HepG2 (cell line): ENCODE measurements around the gene LGALS1. TPM values are rescaled to one million over a fixed set of nuclear protein-coding genes. Genes with fewer than 3 reads are reported as not detected.
A peak's percentile ranks its signal among the peaks of the same experiment; 100 is the strongest.

ENCODE experiments used
- AKAP8 ChIP-seq: sonication (generic); formaldehyde crosslinking; IDR thresholded peaks from 2 replicates; pipeline ENCODE4 v1.5.1; 2020; ENCODE audit warnings: mild to moderate bottlenecking, missing genetic modification reagents
- CHCHD3 ChIP-seq: sonication (generic); formaldehyde crosslinking; IDR thresholded peaks from 2 replicates; pipeline ENCODE4 v1.8.0; 2022; ENCODE audit warnings: mild to moderate bottlenecking, missing genetic modification reagents, moderate library complexity
- GATAD1 ChIP-seq: IDR thresholded peaks from 2 replicates; pipeline ENCODE4 v1.6.1; 2016; ENCODE audit warnings: missing genetic modification reagents, missing compliant biosample characterization
- HES4 ChIP-seq: sonication (generic); formaldehyde crosslinking; IDR thresholded peaks from 2 replicates; pipeline ENCODE4 v1.9.0; 2021; ENCODE audit warnings: mild to moderate bottlenecking, missing genetic modification reagents, borderline replicate concordance
- MAFK ChIP-seq, 2 experiments: IDR thresholded peaks in 1 of 2; conservative IDR thresholded peaks in 1 of 2; 2 replicates each; pipeline ENCODE4 v1.6.1; 2011; ENCODE audit warnings: improper control_type of control experiment in 2 of 2, low read length in 2 of 2
- MED1 ChIP-seq: sonication (generic); formaldehyde crosslinking; IDR thresholded peaks from 2 replicates; pipeline ENCODE4 v1.4.0; 2020; ENCODE audit warnings: missing genetic modification reagents
- NCOA2 ChIP-seq: sonication (generic); formaldehyde crosslinking; IDR thresholded peaks from 2 replicates; pipeline ENCODE4 v1.8.0; 2022; ENCODE audit warnings: inconsistent platforms
- POLR2AphosphoS2 ChIP-seq: IDR thresholded peaks from 2 replicates; pipeline ENCODE4 v1.6.1; 2011; ENCODE audit warnings: low read depth, low read length, improper control_type of control experiment
- TOE1 ChIP-seq: sonication (generic); formaldehyde crosslinking; IDR thresholded peaks from 2 replicates; pipeline ENCODE4 v1.4.0; 2020; ENCODE audit warnings: mild to moderate bottlenecking, missing genetic modification reagents
- ZBTB3 ChIP-seq: sonication (generic); formaldehyde crosslinking; IDR thresholded peaks from 2 replicates; pipeline ENCODE4 v1.4.0; 2020; ENCODE audit warnings: low read depth, mild to moderate bottlenecking, moderate library complexity, missing genetic modification reagents, borderline replicate concordance
- ZNF652 ChIP-seq: IDR thresholded peaks from 2 replicates; pipeline ENCODE4 v1.6.1; 2016; ENCODE audit warnings: low read depth, borderline replicate concordance
- ZNF788 ChIP-seq: sonication (generic); formaldehyde crosslinking; IDR thresholded peaks from 2 replicates; pipeline ENCODE4 v1.5.0; 2020; ENCODE audit warnings: mild to moderate bottlenecking, missing genetic modification reagents, borderline replicate concordance
- polyA plus RNA-seq, 8 experiments: library from polyadenylated mRNA; depleted of rRNA in 3 of 8; stranded (reverse) in 7 of 8; unstranded in 1 of 8; fragments of >200 nt; fragmentation: Illumina TruSeq in 4 of 8; extraction: Trizol in 4 of 8; gene quantifications; 2 replicates each; pipeline versions ENCODE4 v1.2.1 to v1.2.3, GENCODE V29; 2011 to 2016; ENCODE audit warnings: low read depth in 4 of 8, missing spikeins in 1 of 8, mixed read lengths in 1 of 8; ENCODE audit not compliant: insufficient read depth in 1 of 8
- total RNA-seq, 5 experiments: library from RNA; depleted of rRNA; stranded (reverse); fragments of >200 nt; fragmentation: Illumina TruSeq; extraction: Trizol; gene quantifications; 2 replicates each; pipeline ENCODE4 v1.2.3, GENCODE V29; 2016; ENCODE audit warnings: low read depth in 1 of 5
- TF ChIP-seq, protein P1 (sequence below): IDR thresholded peaks from 2 replicates; pipeline ENCODE4 v1.6.1; 2016; ENCODE audit warnings: low read depth, borderline replicate concordance
- TF ChIP-seq, protein P2 (sequence below): sonication (generic); formaldehyde crosslinking; IDR thresholded peaks from 2 replicates; pipeline ENCODE4 v1.5.1; 2020; ENCODE audit warnings: mild to moderate bottlenecking, missing genetic modification reagents, moderate library complexity
- TF ChIP-seq, protein P3 (sequence below), 2 experiments: sonication (generic) in 1 of 2; formaldehyde crosslinking in 1 of 2; IDR thresholded peaks; 2 replicates each; pipeline versions ENCODE4 v1.4.0 to v1.6.1; 2016 to 2020; ENCODE audit warnings: borderline replicate concordance in 1 of 2, low read depth in 1 of 2, mild to moderate bottlenecking in 1 of 2, missing genetic modification reagents in 1 of 2

Gene LGALS1
- total and polyA plus RNA-seq, 2 of the 13 experiments (the other 11 are each of a cell fraction or from before 2014, with no cell fraction given): 103 to 858 TPM

DNA sequence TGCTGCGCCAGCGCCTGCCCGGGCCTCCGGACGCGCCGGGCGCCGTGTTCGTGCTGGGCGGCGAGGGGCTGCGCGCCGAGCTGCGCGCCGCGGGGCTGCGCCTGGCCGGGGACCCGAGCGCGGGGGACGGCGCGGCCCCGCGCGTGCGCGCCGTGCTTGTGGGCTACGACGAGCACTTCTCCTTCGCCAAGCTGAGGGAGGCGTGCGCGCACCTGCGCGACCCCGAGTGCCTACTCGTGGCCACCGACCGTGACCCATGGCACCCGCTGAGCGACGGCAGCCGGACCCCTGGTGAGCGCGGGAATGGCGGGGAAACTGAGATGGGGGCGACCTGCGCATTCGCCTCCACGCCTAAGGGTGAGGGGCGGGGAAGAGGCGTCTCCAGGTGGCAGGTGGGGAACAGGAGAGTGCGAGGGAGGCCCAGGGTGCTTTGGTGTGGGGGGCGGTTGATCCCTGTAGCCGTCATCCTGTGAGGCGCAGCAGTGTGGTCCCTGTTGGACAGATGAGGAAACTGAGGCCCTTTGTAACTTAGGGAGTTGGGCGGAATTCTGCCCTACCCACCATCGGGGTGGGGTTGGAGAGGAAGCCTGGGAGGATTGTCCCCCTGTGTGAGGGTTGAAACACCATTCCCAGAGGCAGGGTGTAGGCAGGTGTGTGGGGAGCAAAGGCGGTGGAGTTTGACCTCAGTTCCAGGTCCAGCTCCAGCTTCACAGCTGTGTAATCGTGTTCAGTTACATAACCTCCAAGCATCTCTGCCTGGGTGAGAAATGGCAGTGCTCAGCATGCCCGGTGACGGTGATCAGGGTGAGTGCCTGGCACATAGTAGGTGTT, 16.2 kb upstream of the LGALS1 start (continued):
- TF ChIP-seq, protein P1, sequence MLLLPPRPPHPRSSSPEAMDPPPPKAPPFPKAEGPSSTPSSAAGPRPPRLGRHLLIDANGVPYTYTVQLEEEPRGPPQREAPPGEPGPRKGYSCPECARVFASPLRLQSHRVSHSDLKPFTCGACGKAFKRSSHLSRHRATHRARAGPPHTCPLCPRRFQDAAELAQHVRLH: peak; percentile 54; the same call in 1 of the 2 replicates
- TF ChIP-seq CHCHD3 (CRISPR knock-in tag): no peak
- TF ChIP-seq AKAP8: peak; percentile 24; the same call in 1 of the 2 replicates
- peak; percentile 82 for TF ChIP-seq MED1 (CRISPR knock-in tag)
- TF ChIP-seq ZBTB3 (CRISPR knock-in tag): 0 out of 2 replicates have a peak, but pooled peaks have one; percentile 46
- peak; percentile 57 for TF ChIP-seq NCOA2 (CRISPR knock-in tag)
- TF ChIP-seq TOE1 (CRISPR knock-in tag): no peak
- TF ChIP-seq HES4: 0 out of 2 replicates have a peak, but pooled peaks have one; percentile 11
- TF ChIP-seq MAFK (conservative IDR thresholded peaks at IDR 0.05 in 1 of 2, IDR thresholded peaks at IDR 0.05 in 1 of 2; ENCODE audit: low read length in 2 of 2): no peak
- TF ChIP-seq, protein P2, sequence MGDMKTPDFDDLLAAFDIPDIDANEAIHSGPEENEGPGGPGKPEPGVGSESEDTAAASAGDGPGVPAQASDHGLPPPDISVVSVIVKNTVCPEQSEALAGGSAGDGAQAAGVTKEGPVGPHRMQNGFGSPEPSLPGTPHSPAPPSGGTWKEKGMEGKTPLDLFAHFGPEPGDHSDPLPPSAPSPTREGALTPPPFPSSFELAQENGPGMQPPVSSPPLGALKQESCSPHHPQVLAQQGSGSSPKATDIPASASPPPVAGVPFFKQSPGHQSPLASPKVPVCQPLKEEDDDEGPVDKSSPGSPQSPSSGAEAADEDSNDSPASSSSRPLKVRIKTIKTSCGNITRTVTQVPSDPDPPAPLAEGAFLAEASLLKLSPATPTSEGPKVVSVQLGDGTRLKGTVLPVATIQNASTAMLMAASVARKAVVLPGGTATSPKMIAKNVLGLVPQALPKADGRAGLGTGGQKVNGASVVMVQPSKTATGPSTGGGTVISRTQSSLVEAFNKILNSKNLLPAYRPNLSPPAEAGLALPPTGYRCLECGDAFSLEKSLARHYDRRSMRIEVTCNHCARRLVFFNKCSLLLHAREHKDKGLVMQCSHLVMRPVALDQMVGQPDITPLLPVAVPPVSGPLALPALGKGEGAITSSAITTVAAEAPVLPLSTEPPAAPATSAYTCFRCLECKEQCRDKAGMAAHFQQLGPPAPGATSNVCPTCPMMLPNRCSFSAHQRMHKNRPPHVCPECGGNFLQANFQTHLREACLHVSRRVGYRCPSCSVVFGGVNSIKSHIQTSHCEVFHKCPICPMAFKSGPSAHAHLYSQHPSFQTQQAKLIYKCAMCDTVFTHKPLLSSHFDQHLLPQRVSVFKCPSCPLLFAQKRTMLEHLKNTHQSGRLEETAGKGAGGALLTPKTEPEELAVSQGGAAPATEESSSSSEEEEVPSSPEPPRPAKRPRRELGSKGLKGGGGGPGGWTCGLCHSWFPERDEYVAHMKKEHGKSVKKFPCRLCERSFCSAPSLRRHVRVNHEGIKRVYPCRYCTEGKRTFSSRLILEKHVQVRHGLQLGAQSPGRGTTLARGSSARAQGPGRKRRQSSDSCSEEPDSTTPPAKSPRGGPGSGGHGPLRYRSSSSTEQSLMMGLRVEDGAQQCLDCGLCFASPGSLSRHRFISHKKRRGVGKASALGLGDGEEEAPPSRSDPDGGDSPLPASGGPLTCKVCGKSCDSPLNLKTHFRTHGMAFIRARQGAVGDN (CRISPR knock-in tag): peak; percentile 75
- peak; percentile 87 for TF ChIP-seq ZNF788
- TF ChIP-seq, protein P3, sequence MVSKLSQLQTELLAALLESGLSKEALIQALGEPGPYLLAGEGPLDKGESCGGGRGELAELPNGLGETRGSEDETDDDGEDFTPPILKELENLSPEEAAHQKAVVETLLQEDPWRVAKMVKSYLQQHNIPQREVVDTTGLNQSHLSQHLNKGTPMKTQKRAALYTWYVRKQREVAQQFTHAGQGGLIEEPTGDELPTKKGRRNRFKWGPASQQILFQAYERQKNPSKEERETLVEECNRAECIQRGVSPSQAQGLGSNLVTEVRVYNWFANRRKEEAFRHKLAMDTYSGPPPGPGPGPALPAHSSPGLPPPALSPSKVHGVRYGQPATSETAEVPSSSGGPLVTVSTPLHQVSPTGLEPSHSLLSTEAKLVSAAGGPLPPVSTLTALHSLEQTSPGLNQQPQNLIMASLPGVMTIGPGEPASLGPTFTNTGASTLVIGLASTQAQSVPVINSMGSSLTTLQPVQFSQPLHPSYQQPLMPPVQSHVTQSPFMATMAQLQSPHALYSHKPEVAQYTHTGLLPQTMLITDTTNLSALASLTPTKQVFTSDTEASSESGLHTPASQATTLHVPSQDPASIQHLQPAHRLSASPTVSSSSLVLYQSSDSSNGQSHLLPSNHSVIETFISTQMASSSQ (IDR thresholded peaks at IDR 0.05; ENCODE audit: low read depth): no peak; the same call in 1 of the 2 replicates
- TF ChIP-seq, protein P3 (CRISPR knock-in tag; IDR thresholded peaks at IDR 0.05; ENCODE audit: borderline replicate concordance): no peak
- TF ChIP-seq ZNF652 (CRISPR knock-in tag): no peak
- TF ChIP-seq POLR2AphosphoS2: no peak
- peak; percentile 62; the same call in 1 of the 2 replicates for TF ChIP-seq GATAD1 (CRISPR knock-in tag)
